PFSK-1 (cell line): Measurements from ENCODE around the gene PRAMEF1.

Experiments used
- FOXP2 ChIP-seq: optimal IDR thresholded peaks from 2 replicates; pipeline ENCODE3; 2011; ENCODE audit warnings: borderline replicate concordance, control low read depth, inconsistent platforms; ENCODE audit not compliant: insufficient read depth; ENCODE audit errors: extremely low read length, extremely low read depth
- POLR2AphosphoS5 ChIP-seq: IDR thresholded peaks from 2 replicates; pipeline ENCODE4 v1.6.1; 2012; ENCODE audit warnings: low read depth, mild to moderate bottlenecking, control low read depth, low read length, moderate library complexity
- REST ChIP-seq, 2 experiments: IDR thresholded peaks; 2 replicates each; pipeline versions ENCODE4 v1.6.1 to v1.8.0; 2011 to 2012; ENCODE audit warnings: low read depth in 2 of 2, low read length in 2 of 2, control low read depth in 1 of 2, inconsistent platforms in 1 of 2, mild to moderate bottlenecking in 1 of 2, moderate library complexity in 1 of 2; ENCODE audit not compliant: insufficient read depth in 1 of 2
- SIN3A ChIP-seq: IDR thresholded peaks from 2 replicates; pipeline ENCODE4 v1.6.1; 2012; ENCODE audit warnings: mild to moderate bottlenecking, low read length, moderate library complexity, borderline replicate concordance; ENCODE audit not compliant: insufficient read depth
- TAF1 ChIP-seq: IDR thresholded peaks from 2 replicates; pipeline ENCODE4 v1.6.1; 2012; ENCODE audit warnings: low read length, control low read depth, borderline replicate concordance; ENCODE audit not compliant: insufficient read depth

The PRAMEF1 gene

GRCh38 chr1:12774801-12775345 is 16.3 kb upstream of the PRAMEF1 start:
- no peak for TF ChIP-seq POLR2AphosphoS5
- TF ChIP-seq REST (IDR thresholded peaks at IDR 0.05; ENCODE audit: insufficient read depth in 1 of 2, low read depth in 2 of 2, low read length in 2 of 2): no peak

GRCh38 chr1:12775443-12775842 is 15.8 kb upstream of the PRAMEF1 start:
- TF ChIP-seq POLR2AphosphoS5: no peak
- no peak for TF ChIP-seq FOXP2
- no peak for TF ChIP-seq SIN3A
- no peak for TF ChIP-seq REST (IDR thresholded peaks at IDR 0.05; ENCODE audit: insufficient read depth in 1 of 2, low read depth in 2 of 2, low read length in 2 of 2)
- TF ChIP-seq TAF1: no peak

- no peak for TF ChIP-seq REST (IDR thresholded peaks at IDR 0.05; ENCODE audit: insufficient read depth in 1 of 2, low read depth in 2 of 2, low read length in 2 of 2)
Observed at GRCh38 chr1:12776801-12777557, 14.2 kb upstream of the PRAMEF1 start.

- TF ChIP-seq FOXP2 (no peak), REST (IDR thresholded peaks at IDR 0.05; ENCODE audit: insufficient read depth in 1 of 2, low read depth in 2 of 2, low read length in 2 of 2) (no peak), POLR2AphosphoS5 (no peak), SIN3A (no peak), TAF1 (no peak)
Observed at GRCh38 chr1:12778061-12778460, 13.1 kb upstream of the PRAMEF1 start.

- no peak for TF ChIP-seq TAF1
- no peak for TF ChIP-seq SIN3A
- no peak for TF ChIP-seq POLR2AphosphoS5
- no peak for TF ChIP-seq REST (IDR thresholded peaks at IDR 0.05; ENCODE audit: insufficient read depth in 1 of 2, low read depth in 2 of 2, low read length in 2 of 2)
- TF ChIP-seq FOXP2: no peak
Observed at GRCh38 chr1:12778907-12779306, 12.3 kb upstream of the PRAMEF1 start.
